Mononuclear cell (primary cell): ENCODE measurements around the gene HIVEP2. TPM values are rescaled to one million over a fixed set of nuclear protein-coding genes. Genes with fewer than 3 reads are reported as not detected.

Source experiments
- H3K27me3 ChIP-seq: 2 replicates; pipeline ENCODE4 v1.6.0; 2011; ENCODE audit warnings: low read length, control low read depth; ENCODE audit not compliant: insufficient read depth
- H3K4me1 ChIP-seq: 2 replicates; pipeline ENCODE4 v1.5.1; 2011; ENCODE audit warnings: mild to moderate bottlenecking, low read length, control low read depth; ENCODE audit not compliant: insufficient read depth
- H3K4me3 ChIP-seq: 2 replicates; pipeline ENCODE4 v1.5.1; 2011; ENCODE audit warnings: mild to moderate bottlenecking, low read length, moderate library complexity
- H3K9me3 ChIP-seq: 2 replicates; pipeline ENCODE4 v1.5.1; 2011; ENCODE audit warnings: low read depth, mild to moderate bottlenecking, control low read depth, low read length
- total RNA-seq: library from RNA; depleted of rRNA; stranded (reverse); fragments of >200 nt; gene quantifications from one replicate; pipeline ENCODE4 v1.2.3, GENCODE V29; 2012

The HIVEP2 gene
- total RNA-seq, 1 donor: 32.0 TPM

DNA sequence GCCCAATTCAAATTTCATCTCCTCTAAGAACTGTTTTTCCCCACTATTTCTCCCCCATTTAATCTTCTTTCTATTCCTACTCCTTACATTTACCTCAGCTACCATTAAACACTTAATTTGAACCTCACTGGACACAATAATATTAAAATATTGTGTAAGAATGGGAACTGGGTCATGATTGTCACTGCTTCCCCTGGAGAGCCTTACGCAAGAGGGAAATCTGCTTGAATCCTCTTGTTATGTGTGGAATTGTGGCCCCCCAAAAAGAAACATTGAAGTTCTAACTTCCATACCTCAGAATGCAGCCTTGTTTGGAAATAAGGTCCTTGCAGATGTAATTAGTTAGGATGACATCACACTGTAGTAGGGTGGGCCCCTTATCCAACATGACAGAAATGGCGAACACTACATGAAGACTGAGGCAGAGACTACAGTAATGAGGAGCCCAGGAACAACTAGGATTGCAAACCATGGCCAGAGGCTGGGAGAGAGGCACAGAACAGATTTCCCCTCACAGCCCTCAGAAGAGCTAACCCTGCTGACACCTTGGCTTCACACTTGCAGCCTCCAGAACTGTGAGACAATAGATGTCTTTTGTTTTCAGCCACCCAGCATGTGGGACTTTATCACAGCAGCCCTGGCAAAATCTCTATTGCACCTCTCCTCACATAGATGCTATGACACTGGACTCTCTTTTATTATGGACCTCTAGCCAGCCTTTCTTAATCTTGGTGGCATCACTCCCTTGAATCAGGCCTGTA is 29.9 kb downstream of the HIVEP2 start:
- Histone ChIP-seq H3K4me3 (no peak overlapping the region), H3K27me3 (no peaks in the 10 kb centered on the region), H3K4me1 (peaks cover 37% of the 10 kb centered on the region), H3K9me3 (no peaks in the 10 kb centered on the region)

DNA sequence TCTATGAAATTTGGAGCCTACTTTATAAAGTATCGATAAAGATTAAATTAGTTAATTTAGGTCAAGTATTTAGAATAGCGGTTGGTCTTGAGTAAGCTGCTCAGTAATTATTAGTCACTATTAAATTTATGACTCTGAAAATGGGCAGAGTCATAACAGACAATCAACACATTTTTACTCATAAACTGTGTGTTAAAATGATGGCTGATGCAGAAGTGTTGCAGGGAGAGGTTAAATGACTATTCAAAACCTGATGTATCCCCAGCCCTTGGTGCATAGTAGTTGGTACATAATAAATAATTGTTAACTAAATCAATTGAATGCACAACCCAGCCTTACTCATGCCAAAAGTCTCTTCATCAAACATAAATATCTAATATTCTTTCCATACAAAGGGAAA is 30.6 kb downstream of the HIVEP2 start:
- Histone ChIP-seq H3K4me1 (peaks cover 37% of the 10 kb centered on the region), H3K9me3 (no peaks in the 10 kb centered on the region), H3K27me3 (no peaks in the 10 kb centered on the region), H3K4me3 (no peak overlapping the region)

DNA sequence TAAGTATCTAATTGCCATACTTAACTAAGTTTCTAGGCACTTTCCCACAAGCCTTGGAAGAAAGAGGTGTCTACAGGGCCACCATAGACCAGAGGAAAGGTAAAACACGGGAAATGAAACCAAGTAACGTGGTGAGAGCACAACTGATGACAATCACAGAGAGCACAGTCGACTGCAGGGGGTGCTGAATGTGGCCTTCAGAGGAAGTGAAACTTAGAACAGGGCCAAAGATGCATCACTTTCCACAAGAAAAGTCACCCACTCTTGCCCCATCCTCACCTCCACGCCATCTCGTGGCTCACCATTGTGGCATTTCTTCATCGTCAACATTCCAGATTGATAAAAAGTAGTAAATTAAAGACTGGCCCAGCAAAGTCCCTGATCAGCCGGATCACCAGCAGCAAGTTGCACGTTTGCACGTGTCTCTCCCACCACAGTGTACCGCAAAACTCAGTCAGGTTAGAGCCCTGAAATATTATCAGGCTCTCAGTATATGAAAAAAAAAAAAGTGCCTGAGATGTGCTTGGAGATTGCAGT is 31.4 kb downstream of the HIVEP2 start:
- Histone ChIP-seq H3K27me3 (no peaks in the 10 kb centered on the region), H3K4me3 (no peak overlapping the region), H3K9me3 (no peaks in the 10 kb centered on the region), H3K4me1 (peaks cover 37% of the 10 kb centered on the region)

DNA sequence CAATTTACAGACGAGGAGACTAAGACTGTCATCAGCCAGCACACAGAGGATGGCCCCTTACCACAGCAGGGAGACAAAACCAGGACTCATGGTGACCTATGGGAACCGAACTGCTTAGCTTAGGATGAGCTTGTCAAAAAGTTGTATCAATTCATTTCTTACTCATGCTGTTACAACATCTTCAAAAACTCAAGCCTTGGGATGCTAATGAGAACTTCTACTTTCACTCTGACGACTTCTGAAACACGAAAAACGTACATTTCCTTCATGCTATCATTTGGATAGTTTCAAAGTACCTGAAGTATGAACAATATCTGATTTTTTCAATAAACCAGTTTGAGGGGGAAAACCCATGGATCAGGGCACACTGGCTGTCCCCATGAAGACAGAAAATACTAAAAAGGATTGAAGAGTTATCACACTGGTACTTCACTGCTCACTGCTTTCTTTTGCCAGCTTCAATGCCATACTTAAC is 31.9 kb downstream of the HIVEP2 start:
- Histone ChIP-seq H3K9me3 (no peaks in the 10 kb centered on the region), H3K4me1 (peaks cover 37% of the 10 kb centered on the region), H3K27me3 (no peaks in the 10 kb centered on the region), H3K4me3 (no peak overlapping the region)

DNA sequence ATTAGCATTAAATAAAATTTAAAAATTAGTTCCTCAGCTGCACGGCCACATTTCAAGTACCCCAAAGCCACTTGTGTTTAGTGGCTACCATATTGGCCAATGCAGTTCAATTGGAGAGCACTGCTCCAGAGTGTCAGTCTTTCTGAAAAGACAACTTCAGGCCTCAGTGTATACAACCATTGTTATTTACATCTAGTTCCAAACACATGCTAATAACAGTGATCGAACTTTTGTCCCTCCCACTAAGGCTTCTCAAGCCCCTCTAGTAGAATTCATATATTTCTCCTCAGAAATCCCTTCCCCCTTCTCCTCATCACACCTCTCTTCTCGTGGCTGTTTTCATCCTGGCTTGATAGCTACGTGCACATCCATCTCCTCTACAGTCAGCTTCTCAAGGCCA is 32.9 kb downstream of the HIVEP2 start:
- H3K27me3 ChIP-seq: no peaks in the 10 kb centered on the region
- H3K4me3 ChIP-seq: no peak overlapping the region
- no peaks in the 10 kb centered on the region for H3K9me3 ChIP-seq
- peaks cover 37% of the 10 kb centered on the region for H3K4me1 ChIP-seq

DNA sequence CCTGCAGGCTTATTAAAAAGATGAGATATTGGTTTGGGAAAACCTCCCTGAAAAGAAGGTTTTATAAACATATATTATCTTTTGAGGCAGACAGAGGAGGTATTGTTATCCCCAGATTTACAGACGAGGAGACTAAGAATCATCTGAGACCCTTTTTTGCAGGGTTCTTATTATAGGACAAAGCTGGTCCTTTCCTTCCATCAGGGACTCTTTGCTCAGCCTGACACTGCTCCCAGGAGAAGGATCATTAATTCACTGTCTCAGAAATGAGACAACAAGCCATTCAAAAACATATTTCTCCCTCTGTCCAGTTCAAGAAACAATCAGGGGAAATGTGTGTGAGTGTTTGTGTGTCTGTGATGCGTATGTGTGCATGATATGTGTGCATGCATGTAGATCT is 33.5 kb downstream of the HIVEP2 start:
- Histone ChIP-seq H3K27me3 (no peaks in the 10 kb centered on the region), H3K4me1 (peaks cover 37% of the 10 kb centered on the region), H3K9me3 (no peaks in the 10 kb centered on the region), H3K4me3 (no peak overlapping the region)

DNA sequence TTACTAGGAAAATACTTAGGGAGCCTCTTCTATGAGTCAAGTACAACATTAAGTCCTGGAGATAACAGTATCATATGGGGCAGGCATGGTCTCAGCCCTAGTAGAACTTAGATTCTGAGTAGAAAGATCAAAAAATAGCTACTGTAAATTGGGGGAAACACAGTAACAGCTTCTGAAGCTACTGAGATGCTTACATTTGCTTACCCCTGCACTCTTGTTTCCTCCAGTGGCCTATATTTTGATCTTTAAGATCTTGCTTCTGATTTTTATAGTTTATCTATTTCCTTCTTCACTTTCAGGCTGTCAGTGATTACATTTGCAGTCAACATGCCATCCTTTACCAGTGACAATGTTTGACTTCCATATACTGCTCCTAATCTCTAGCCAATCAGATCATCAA is 35.3 kb downstream of the HIVEP2 start:
- H3K9me3 ChIP-seq: no peaks in the 10 kb centered on the region
- H3K27me3 ChIP-seq: no peaks in the 10 kb centered on the region
- no peak overlapping the region for H3K4me3 ChIP-seq
- peaks cover 26% of the 10 kb centered on the region for H3K4me1 ChIP-seq

DNA sequence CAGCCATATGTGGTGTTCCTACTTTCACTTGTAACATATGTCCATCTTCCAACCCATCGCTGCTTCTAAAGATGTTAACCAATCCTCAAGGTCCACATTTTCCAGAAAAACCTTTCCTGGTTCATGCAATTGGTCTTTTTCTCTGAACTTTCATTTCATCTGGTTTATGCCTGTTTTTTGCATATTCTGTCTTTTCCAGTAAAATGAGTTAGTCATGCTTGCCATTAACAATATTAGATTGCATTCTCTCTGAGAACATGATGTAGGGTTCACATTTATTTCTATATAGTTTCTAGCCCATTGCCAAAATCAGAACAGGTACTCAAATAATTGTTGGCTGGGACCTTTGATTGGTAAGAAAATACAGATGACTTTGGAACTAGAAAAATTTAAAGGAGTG is 36.7 kb downstream of the HIVEP2 start:
- peaks cover 21% of the 10 kb centered on the region for H3K4me1 ChIP-seq
- H3K9me3 ChIP-seq: no peaks in the 10 kb centered on the region
- H3K4me3 ChIP-seq: no peak overlapping the region
- H3K27me3 ChIP-seq: no peaks in the 10 kb centered on the region

DNA sequence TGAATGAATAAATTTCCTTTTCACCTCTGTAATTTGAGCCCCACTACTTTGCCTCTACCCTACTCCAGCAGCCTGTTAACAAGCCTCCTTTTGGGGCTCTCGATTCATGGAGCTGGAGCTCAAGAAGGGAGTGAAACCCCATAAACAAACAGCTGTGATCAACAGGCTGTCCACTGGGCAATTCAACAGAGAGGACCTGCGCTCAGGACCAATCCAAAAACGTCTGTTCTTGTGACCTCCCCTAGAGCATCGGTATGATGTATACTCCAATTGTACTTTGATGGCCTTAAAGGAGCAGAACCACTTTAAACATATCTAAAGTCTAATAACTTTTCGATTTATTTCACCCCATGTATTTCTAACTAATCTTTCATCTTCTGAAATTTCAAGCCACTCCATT is 37.4 kb downstream of the HIVEP2 start:
- H3K4me3 ChIP-seq: peak overlapping the region; percentile 4
- no peaks in the 10 kb centered on the region for H3K9me3 ChIP-seq
- H3K4me1 ChIP-seq: peaks cover 20% of the 10 kb centered on the region
- no peaks in the 10 kb centered on the region for H3K27me3 ChIP-seq

DNA sequence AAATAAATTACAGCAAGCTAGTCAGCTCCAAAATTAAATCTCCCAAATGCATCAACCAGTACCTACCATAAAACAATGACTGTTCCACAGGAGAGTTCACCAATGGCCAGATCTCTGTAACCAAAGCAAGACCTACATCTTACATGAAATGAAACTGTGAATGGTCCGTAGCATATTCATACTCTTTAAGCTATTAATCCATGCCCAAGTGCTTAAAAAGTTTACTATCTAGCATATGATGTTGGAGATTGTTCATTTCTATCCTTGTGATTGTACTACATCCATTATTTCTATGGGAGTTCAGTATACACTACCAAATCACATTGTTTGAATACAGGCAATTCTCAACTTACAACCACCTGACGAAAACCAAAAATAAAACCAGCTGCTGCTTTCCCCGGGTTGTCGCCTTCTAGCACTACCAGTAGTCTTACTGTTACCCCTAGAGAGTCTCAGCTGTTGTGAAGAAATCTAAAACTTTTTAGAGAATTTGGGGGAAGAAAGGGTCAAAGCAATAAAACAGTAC is 38.0 kb downstream of the HIVEP2 start:
- Histone ChIP-seq H3K4me3 (peak overlapping the region; percentile 4), H3K4me1 (peaks cover 19% of the 10 kb centered on the region), H3K9me3 (no peaks in the 10 kb centered on the region), H3K27me3 (no peaks in the 10 kb centered on the region)

DNA sequence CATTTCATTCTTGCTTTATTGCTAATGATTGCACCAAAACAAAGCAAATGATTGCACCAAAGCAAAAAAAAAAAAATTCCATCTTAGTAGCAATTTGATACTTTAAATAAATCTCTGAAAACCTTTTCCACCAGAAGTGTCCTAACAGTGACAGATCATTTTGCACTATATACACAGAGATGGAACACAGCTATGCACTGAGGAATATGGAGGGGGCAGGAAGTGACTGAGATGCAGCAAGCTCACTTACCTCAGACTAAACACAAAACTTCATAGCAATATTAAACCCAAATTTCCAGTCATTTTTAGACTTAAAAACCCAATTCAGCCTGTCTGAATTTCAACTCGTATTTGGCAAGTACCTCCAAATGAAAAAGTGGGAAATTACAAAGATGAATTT is 41.2 kb downstream of the HIVEP2 start:
- no peaks in the 10 kb centered on the region for H3K9me3 ChIP-seq
- H3K27me3 ChIP-seq: no peaks in the 10 kb centered on the region
- peaks cover 26% of the 10 kb centered on the region for H3K4me1 ChIP-seq
- no peak overlapping the region for H3K4me3 ChIP-seq

DNA sequence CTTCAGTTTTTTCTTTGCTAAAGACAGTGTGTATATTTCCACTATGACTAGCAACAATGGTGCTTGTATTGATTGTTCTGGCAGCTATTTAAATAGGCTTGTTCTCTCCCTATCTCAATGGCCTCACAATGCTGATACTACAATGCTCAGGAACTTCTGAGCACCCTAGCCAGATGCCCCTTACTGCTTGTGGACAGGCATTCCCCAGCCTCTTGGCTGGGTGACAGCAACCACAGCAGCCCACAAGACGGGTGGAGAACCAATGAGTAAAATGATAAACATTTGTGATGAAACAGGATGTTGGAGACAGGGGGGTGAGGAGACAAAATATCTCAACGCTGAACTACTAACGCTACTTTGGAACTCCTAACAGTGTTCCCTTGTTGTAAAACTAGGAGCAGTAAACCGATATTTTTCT is 42.3 kb downstream of the HIVEP2 start:
- Histone ChIP-seq H3K4me3 (no peak overlapping the region), H3K4me1 (peaks cover 26% of the 10 kb centered on the region), H3K9me3 (no peaks in the 10 kb centered on the region), H3K27me3 (no peaks in the 10 kb centered on the region)

DNA sequence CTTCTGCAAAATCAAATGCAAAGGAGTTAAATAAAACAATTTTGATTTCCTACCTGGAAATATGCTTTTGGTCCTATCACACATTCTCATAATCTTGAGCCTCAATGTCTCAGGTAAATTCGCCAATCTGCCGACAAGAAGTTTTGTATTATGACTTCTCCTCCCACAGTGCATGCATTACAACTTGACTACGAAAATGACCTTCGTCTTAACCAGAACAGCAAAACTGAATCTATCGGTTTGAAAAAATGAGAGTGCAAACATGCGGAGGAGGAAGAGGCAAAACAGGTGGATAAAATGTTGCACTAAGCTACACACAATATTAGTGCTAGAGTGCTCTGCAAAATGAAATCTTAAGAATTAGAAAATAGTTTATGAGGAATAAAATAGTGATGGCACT is 43.4 kb downstream of the HIVEP2 start:
- Histone ChIP-seq H3K27me3 (no peaks in the 10 kb centered on the region), H3K9me3 (no peaks in the 10 kb centered on the region), H3K4me1 (peaks cover 26% of the 10 kb centered on the region), H3K4me3 (no peak overlapping the region)

DNA sequence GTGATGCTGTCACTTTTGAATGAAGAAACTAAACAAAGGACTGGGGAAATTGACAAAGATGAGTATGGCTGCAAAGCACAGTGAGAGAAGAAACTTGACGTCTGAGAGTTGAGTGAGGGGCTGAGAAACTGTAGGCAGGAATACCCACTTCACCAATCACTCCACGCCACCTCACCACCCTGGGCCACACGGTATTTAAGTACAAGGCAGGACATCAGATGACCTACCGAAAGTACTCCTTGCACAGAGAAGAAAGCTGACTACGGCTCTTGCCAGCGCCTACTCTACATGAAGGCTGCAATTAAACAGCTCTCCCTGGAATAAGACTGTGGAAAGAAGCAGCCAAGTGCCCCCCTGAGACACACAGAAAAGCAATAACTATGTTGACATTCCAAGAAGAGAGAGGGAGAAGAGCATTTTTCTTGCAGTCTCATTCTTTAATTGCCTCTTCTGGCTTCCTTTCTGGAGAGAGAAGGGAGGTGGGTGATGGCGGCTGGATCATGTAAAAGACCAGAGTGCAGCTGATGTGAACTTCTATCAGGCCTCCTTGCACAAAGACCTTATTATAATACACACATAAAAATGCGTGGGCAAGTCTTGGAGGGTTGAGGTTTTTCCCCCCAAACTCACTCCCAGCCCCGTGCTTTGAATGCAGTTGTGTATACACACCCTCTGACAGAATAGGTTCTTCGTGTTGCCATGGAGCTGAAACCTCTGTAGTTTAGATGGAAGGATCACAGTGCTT is 44.6 kb downstream of the HIVEP2 start:
- H3K9me3 ChIP-seq: no peaks in the 10 kb centered on the region
- H3K4me3 ChIP-seq: no peak overlapping the region
- peaks cover 28% of the 10 kb centered on the region for H3K4me1 ChIP-seq
- no peaks in the 10 kb centered on the region for H3K27me3 ChIP-seq
